ENCODE measurements around the gene ZNF556.

DNA sequence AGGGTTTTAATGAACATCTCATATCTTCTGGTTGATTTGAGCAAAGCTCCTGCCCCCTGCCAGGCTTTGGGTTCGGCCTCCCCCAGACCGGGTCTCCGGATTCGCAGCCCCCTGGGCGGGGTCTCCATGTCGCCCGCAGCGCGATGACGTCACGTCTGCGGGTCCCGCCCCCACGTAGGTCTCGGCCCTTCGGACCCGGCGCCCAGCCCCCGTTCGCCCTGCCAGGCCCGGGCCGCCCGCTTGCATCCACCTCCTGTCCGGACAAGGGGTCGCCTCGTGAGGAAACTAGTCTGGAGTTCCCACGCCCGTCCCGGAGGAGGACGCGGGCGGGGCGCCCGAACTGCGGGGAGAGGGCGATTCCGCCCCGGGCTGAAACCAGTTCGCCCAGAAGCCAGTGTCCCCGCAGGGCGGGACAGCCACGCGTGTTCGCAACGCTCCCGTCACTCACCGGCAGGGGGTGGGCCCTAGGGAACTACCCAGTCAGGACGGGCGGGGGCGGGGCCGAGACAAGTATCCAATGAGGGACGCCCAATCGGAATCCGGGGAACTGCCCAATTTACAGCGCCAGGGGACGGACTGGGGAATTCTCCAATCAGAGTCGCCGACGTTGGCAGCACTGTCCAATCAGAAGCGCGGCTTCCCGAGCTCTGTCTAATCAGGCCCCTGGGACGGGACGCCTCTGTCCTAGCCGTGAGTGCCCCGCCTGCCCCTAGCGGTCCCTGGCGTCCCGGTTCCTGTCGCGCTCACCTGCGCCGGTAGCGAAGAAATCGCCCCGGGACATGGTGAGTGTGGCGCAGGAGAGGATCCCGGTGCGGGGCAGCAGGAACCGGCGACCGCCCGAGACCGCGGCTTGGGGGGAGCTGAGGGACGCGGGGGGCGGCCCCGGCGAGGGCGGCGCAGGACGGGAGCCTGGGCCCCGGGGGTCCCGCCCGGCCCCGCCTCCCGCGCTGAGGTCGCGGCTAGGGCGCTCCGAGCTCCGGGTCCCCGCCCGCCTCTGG, 26.0 kb upstream of the ZNF556 start, which contains the start of gene ZNF555:
- TF ChIP-seq POLR2A (IDR thresholded peaks at IDR 0.05) = no peak
- peak; percentile 60 to 75 (median 61) for TF ChIP-seq CTCF (IDR thresholded peaks at IDR 0.05)
- TF ChIP-seq POLR2AphosphoS5 (IDR thresholded peaks at IDR 0.05) = peak; percentile 73 to 82 (median 81)

All from breast epithelium (tissue), 3 donors.